ENCODE data around the gene HOXD11. TPM values are rescaled to one million over a fixed set of nuclear protein-coding genes. Genes with fewer than 3 reads are reported as not detected.

The HOXD11 gene
- total RNA-seq = not detected

- CTCF ChIA-PET = no interaction called here
These were observed at the start of gene HOXD11 for GRCh38 chr2:176106581-176107539. TSS of gene HOXD11 (plus strand) at chr2:176107280. CDS start at chr2:176107356, 76 bp downstream.

GRCh38 chr2:176063958-176064357 is 43.1 kb upstream of the HOXD11 start:
- no peaks in the 10 kb centered on the region for H3K9me3 Mint-ChIP-seq
- H3K36me3 Mint-ChIP-seq = no peaks in the 10 kb centered on the region
- CTCF ChIA-PET = no interaction called here

More at GRCh38 chr2:176106581-176107539, at the start of gene HOXD11:
- no peaks in the 10 kb centered on the region for H3K9me3 Mint-ChIP-seq
- peaks cover 30% of the 10 kb centered on the region for H3K4me1 Mint-ChIP-seq (ENCODE audit: low read depth)
- DNase-seq = no peak
- H3K4me3 Mint-ChIP-seq = peak within 1 kb of the TSS; percentile 12
- POLR2A ChIA-PET = no interaction called here
- peaks cover 5% of the 10 kb centered on the region for H3K36me3 Mint-ChIP-seq
- peaks cover 82% of the 10 kb centered on the region for H3K27me3 Mint-ChIP-seq
- no peak within 1 kb of the TSS for H3K27ac Mint-ChIP-seq
- intact Hi-C loops (cut with micrococcal nuclease) = no loop called here

GRCh38 chr2:176066645-176067588 is 40.2 kb upstream of the HOXD11 start:
- intact Hi-C loops (cut with micrococcal nuclease) = no loop called here
- no peaks in the 10 kb centered on the region for H3K36me3 Mint-ChIP-seq
- CTCF ChIA-PET = no interaction called here
- no peaks in the 10 kb centered on the region for H3K9me3 Mint-ChIP-seq
- POLR2A ChIA-PET = no interaction called here
- H3K4me3 Mint-ChIP-seq = no peak overlapping the region
- H3K27ac Mint-ChIP-seq = no peak overlapping the region
- no peak for DNase-seq
- H3K4me1 Mint-ChIP-seq (ENCODE audit: low read depth) = peaks cover 17% of the 10 kb centered on the region
- H3K27me3 Mint-ChIP-seq = peaks cover 75% of the 10 kb centered on the region

More at GRCh38 chr2:176063958-176064357, 43.1 kb upstream of the HOXD11 start:
- no peak for DNase-seq
- POLR2A ChIA-PET = no interaction called here
- Mint-ChIP-seq H3K4me1 (ENCODE audit: low read depth) (peaks cover 14% of the 10 kb centered on the region), H3K4me3 (no peak overlapping the region), H3K27ac (no peak overlapping the region), H3K27me3 (peaks cover 64% of the 10 kb centered on the region)
- intact Hi-C loops (cut with micrococcal nuclease) = no loop called here

GRCh38 chr2:176067589-176068418 is 39.3 kb upstream of the HOXD11 start:
- no peaks in the 10 kb centered on the region for H3K9me3 Mint-ChIP-seq
- intact Hi-C loops (cut with micrococcal nuclease) = no loop called here
- peaks cover 17% of the 10 kb centered on the region for H3K4me1 Mint-ChIP-seq (ENCODE audit: low read depth)
- H3K4me3 Mint-ChIP-seq = no peak overlapping the region
- peaks cover 78% of the 10 kb centered on the region for H3K27me3 Mint-ChIP-seq
- H3K27ac Mint-ChIP-seq = no peak overlapping the region
- DNase-seq = no peak
- ChIA-PET POLR2A (no interaction called here), CTCF (no interaction called here)
- no peaks in the 10 kb centered on the region for H3K36me3 Mint-ChIP-seq

- peaks cover 19% of the 10 kb centered on the region for H3K4me1 Mint-ChIP-seq (ENCODE audit: low read depth)
- no peaks in the 10 kb centered on the region for H3K36me3 Mint-ChIP-seq
- H3K27me3 Mint-ChIP-seq = peaks cover 80% of the 10 kb centered on the region
- intact Hi-C loops (cut with micrococcal nuclease) = no loop called here
- no peak overlapping the region for H3K27ac Mint-ChIP-seq
- H3K9me3 Mint-ChIP-seq = no peaks in the 10 kb centered on the region
- H3K4me3 Mint-ChIP-seq = no peak overlapping the region
- DNase-seq = no peak
- POLR2A ChIA-PET = no interaction called here
- CTCF ChIA-PET = no interaction called here
These were observed 38.7 kb upstream of the HOXD11 start for GRCh38 chr2:176068419-176068832.

- Mint-ChIP-seq H3K27ac (no peak overlapping the region), H3K27me3 (peaks cover 84% of the 10 kb centered on the region), H3K36me3 (no peaks in the 10 kb centered on the region), H3K4me3 (no peak overlapping the region), H3K9me3 (peaks cover 3% of the 10 kb centered on the region), H3K4me1 (ENCODE audit: low read depth) (peaks cover 16% of the 10 kb centered on the region)
- ChIA-PET POLR2A (no interaction called here), CTCF (interaction anchor here (0.8 to 1.8 kb wide), 3 partner anchors 24 to 217 kb away, joined by 3 to 6 read pairs (median 3); no protein-coding TSS in a partner anchor)
- DNase-seq = no peak
- intact Hi-C loops (cut with micrococcal nuclease) = no loop called here
These were observed 35.5 kb upstream of the HOXD11 start for GRCh38 chr2:176071330-176072291.

- H3K27ac Mint-ChIP-seq = no peak overlapping the region
- ChIA-PET POLR2A (no interaction called here), CTCF (interaction anchor here (1.3 to 1.8 kb wide), 2 partner anchors 24 to 25 kb away, joined by 3 to 6 read pairs; no protein-coding TSS in a partner anchor)
- H3K9me3 Mint-ChIP-seq = peaks cover 3% of the 10 kb centered on the region
- DNase-seq = no peak
- intact Hi-C loops (cut with micrococcal nuclease) = no loop called here
- H3K4me1 Mint-ChIP-seq (ENCODE audit: low read depth) = peaks cover 15% of the 10 kb centered on the region
- H3K27me3 Mint-ChIP-seq = peaks cover 86% of the 10 kb centered on the region
- no peak overlapping the region for H3K4me3 Mint-ChIP-seq
- H3K36me3 Mint-ChIP-seq = no peaks in the 10 kb centered on the region
These were observed 34.8 kb upstream of the HOXD11 start for GRCh38 chr2:176072292-176072669.

- Mint-ChIP-seq H3K4me3 (no peak overlapping the region), H3K27ac (no peak overlapping the region), H3K9me3 (peaks cover 3% of the 10 kb centered on the region), H3K27me3 (peaks cover 82% of the 10 kb centered on the region), H3K4me1 (ENCODE audit: low read depth) (peaks cover 11% of the 10 kb centered on the region), H3K36me3 (peaks cover 1% of the 10 kb centered on the region)
- ChIA-PET POLR2A (no interaction called here), CTCF (interaction anchor here (1.2 kb wide), 1 partner anchor 24 kb away, joined by 5 read pairs; no protein-coding TSS in a partner anchor)
- DNase-seq = no peak
- intact Hi-C loops (cut with micrococcal nuclease) = no loop called here
These were observed 33.9 kb upstream of the HOXD11 start for GRCh38 chr2:176072951-176073904.

GRCh38 chr2:176074919-176075425 is 32.1 kb upstream of the HOXD11 start:
- CTCF ChIA-PET = interaction anchor here (0.9 to 1.5 kb wide), 2 partner anchors 21 to 385 kb away, joined by 3 to 4 read pairs; no protein-coding TSS in a partner anchor
- H3K4me3 Mint-ChIP-seq = no peak overlapping the region
- no peak overlapping the region for H3K27ac Mint-ChIP-seq
- H3K36me3 Mint-ChIP-seq = peaks cover 14% of the 10 kb centered on the region
- POLR2A ChIA-PET = no interaction called here
- H3K4me1 Mint-ChIP-seq (ENCODE audit: low read depth) = peaks cover 16% of the 10 kb centered on the region
- DNase-seq = no peak
- H3K9me3 Mint-ChIP-seq = peaks cover 7% of the 10 kb centered on the region
- H3K27me3 Mint-ChIP-seq = peaks cover 80% of the 10 kb centered on the region
- intact Hi-C loops (cut with micrococcal nuclease) = no loop called here

GRCh38 chr2:176075481-176075880 is 31.6 kb upstream of the HOXD11 start:
- H3K9me3 Mint-ChIP-seq = peaks cover 7% of the 10 kb centered on the region
- ChIA-PET POLR2A (no interaction called here), CTCF (interaction anchor here (1.5 kb wide), 1 partner anchor 21 kb away, joined by 4 read pairs; no protein-coding TSS in a partner anchor)
- intact Hi-C loops (cut with micrococcal nuclease) = no loop called here
- peaks cover 75% of the 10 kb centered on the region for H3K27me3 Mint-ChIP-seq
- H3K4me1 Mint-ChIP-seq (ENCODE audit: low read depth) = peaks cover 16% of the 10 kb centered on the region
- peaks cover 14% of the 10 kb centered on the region for H3K36me3 Mint-ChIP-seq
- no peak overlapping the region for H3K27ac Mint-ChIP-seq
- no peak overlapping the region for H3K4me3 Mint-ChIP-seq
- DNase-seq = no peak
